Kidney (tissue), 14 donors: ENCODE results near the gene ZDHHC14. TPM values are rescaled to one million over a fixed set of nuclear protein-coding genes. Genes with fewer than 3 reads are reported as not detected.

Experiments used
- DNase-seq, 5 donors: peaks; one replicate each; pipeline ENCODE4 v3.0.0-alpha.2; 2013 to 2020
- FAIRE-seq: peaks from 2 replicates; lab custom pipeline; 2012; peaks lifted over from hg19 to GRCh38; lab: Jason Lieb, UNC
- H3K27ac ChIP-seq, 2 donors: one replicate each; pipeline ENCODE4 v1.7.0; 2013; ENCODE audit warnings: low read depth in 2 of 2, low read length in 2 of 2, inconsistent platforms in 1 of 2
- H3K27me3 ChIP-seq: one replicate; pipeline ENCODE4 v1.7.1; 2013; ENCODE audit warnings: low read length, inconsistent platforms; ENCODE audit not compliant: control insufficient read depth, insufficient read depth
- H3K36me3 ChIP-seq, 3 donors: one replicate each; pipeline versions ENCODE4 v1.7.0 to v1.7.1; 2013; ENCODE audit warnings: low read length in 3 of 3, control low read depth in 1 of 3, inconsistent platforms in 1 of 3; ENCODE audit not compliant: insufficient read depth in 3 of 3, control insufficient read depth in 2 of 3
- H3K4me1 ChIP-seq, 3 donors: one replicate each; pipeline versions ENCODE4 v1.7.0 to v1.7.1; 2013; ENCODE audit warnings: low read length in 3 of 3, inconsistent platforms in 1 of 3, low read depth in 1 of 3; ENCODE audit not compliant: control insufficient read depth in 2 of 3, insufficient read depth in 2 of 3
- H3K4me3 ChIP-seq, 3 donors: one replicate each; pipeline versions ENCODE4 v1.7.0 to v1.8.1; 2013; ENCODE audit warnings: low read length in 3 of 3, control low read depth in 1 of 3, inconsistent platforms in 1 of 3
- H3K9ac ChIP-seq, 3 donors: one replicate each; pipeline versions ENCODE4 v1.7.0 to v1.7.1; 2013; ENCODE audit warnings: low read length in 3 of 3, control low read depth in 1 of 3, inconsistent platforms in 1 of 3
- H3K9me3 ChIP-seq, 3 donors: one replicate each; pipeline versions ENCODE4 v1.7.0 to v1.7.1; 2013; ENCODE audit warnings: low read length in 3 of 3, control low read depth in 1 of 3, inconsistent platforms in 1 of 3; ENCODE audit not compliant: control insufficient read depth in 2 of 3, insufficient read depth in 1 of 3
- CTCF ChIP-seq: IDR thresholded peaks from 3 replicates; pipeline ENCODE4 v1.5.1; 2012; ENCODE audit warnings: mild to moderate bottlenecking, moderate library complexity, borderline replicate concordance; ENCODE audit not compliant: insufficient read depth; ENCODE audit errors: extremely low read depth
- intact Hi-C: fragments of 100-400 bp; cut with DNase I; formaldehyde crosslinking; loops from one replicate; pipeline ENCODE4 v1.11.1; 2022
- polyA plus RNA-seq: library from polyadenylated mRNA; stranded (reverse); fragments of 350-450 nt; fragmentation: Illumina TruSeq; extraction: RNeasy Lipid Tissue Mini Kit (QIAGEN cat#74804); gene quantifications from one replicate; pipeline ENCODE4 v1.2.3, GENCODE V29; 2014; ENCODE audit warnings: low read depth, low replicate concordance; ENCODE audit not compliant: insufficient read depth
- total RNA-seq: library from RNA; stranded (reverse); fragmentation: NEBNext Ultra II Directional; extraction: Animal tissue kit (Norgen Biotek cat#: 25700); gene quantifications from one replicate; pipeline ENCODE4 v1.2.1, GENCODE V29; 2021
- donor health status: control.
- donor health status: control.
- donor health status: control.
- donor health status: control.
- donor health status: control.
- donor health status: DM: yes; HTN: yes; CAD: no.
- donor health status: Normal renal cell carcinoma (clear cell type).

Gene ZDHHC14
- total and polyA plus RNA-seq, 2 donors from 2014 or later = 13.5 to 26.7 TPM

- FAIRE-seq = no peak
Measured at GRCh38 chr6:157520596-157521361, 139.8 kb downstream of the ZDHHC14 start.

GRCh38 chr6:157521362-157522335, 140.7 kb downstream of the ZDHHC14 start:
- H3K27ac ChIP-seq = no peak overlapping the region
- intact Hi-C loops = no loop called here
- no peaks in the 10 kb centered on the region for H3K36me3 ChIP-seq
- no peak overlapping the region for H3K9ac ChIP-seq
- no peak overlapping the region for H3K4me3 ChIP-seq
- no peak for FAIRE-seq
- no peaks in the 10 kb centered on the region for H3K27me3 ChIP-seq
- peak in 1 of 5 donors; percentile 3 for DNase-seq
- no peak for TF ChIP-seq CTCF
- no peaks in the 10 kb centered on the region for H3K4me1 ChIP-seq
- no peaks in the 10 kb centered on the region for H3K9me3 ChIP-seq

More at GRCh38 chr6:157520596-157521361, 139.8 kb downstream of the ZDHHC14 start:
- TF ChIP-seq CTCF = no peak
- Histone ChIP-seq H3K4me1 (no peaks in the 10 kb centered on the region), H3K9me3 (no peaks in the 10 kb centered on the region), H3K27ac (no peak overlapping the region), H3K27me3 (no peaks in the 10 kb centered on the region), H3K9ac (no peak overlapping the region), H3K4me3 (no peak overlapping the region), H3K36me3 (no peaks in the 10 kb centered on the region)
- DNase-seq = peak in 1 of 5 donors; percentile 9
- intact Hi-C loops = no loop called here

- H3K36me3 ChIP-seq = no peaks in the 10 kb centered on the region
- no peak overlapping the region for H3K9ac ChIP-seq
- no peaks in the 10 kb centered on the region for H3K9me3 ChIP-seq
- no peaks in the 10 kb centered on the region for H3K27me3 ChIP-seq
- no peak for FAIRE-seq
- intact Hi-C loops = no loop called here
- H3K4me3 ChIP-seq = no peak overlapping the region
- H3K4me1 ChIP-seq = no peaks in the 10 kb centered on the region
- no peak for DNase-seq
- no peak overlapping the region for H3K27ac ChIP-seq
- TF ChIP-seq CTCF = no peak
Measured at GRCh38 chr6:157522472-157522871, 141.5 kb downstream of the ZDHHC14 start.
